GM23338 (cell line): ENCODE measurements around the gene MTRF1. TPM values are rescaled to one million over a fixed set of nuclear protein-coding genes. Genes with fewer than 3 reads are reported as not detected.

Experiments
- ATAC-seq: fragments of 200-7000 bp; cut with Tn5 transposase; 3 replicates; pipeline ENCODE4 v1.9.1; 2020
- DNase-seq: peaks from one replicate; pipeline ENCODE4 v3.0.0-alpha.2; 2015; ENCODE audit warnings: low spot score
- H2AFZ ChIP-seq: fragments of 200-600 bp; sonication (generic); 2 replicates; pipeline ENCODE4 v1.8.0; 2016; ENCODE audit warnings: antibody characterized with exemption, mild to moderate bottlenecking, moderate library complexity
- H3F3A ChIP-seq: fragments of 200-600 bp; sonication (generic); replicated peaks from 2 replicates; pipeline ENCODE4 v1.8.0; 2017; ENCODE audit warnings: antibody characterized with exemption, mixed run types, low read depth
- H3K27ac ChIP-seq: fragments of 200-600 bp; sonication (generic); 2 replicates; pipeline ENCODE4 v1.6.1; 2016; ENCODE audit warnings: low read depth
- H3K27me3 ChIP-seq: fragments of 200-600 bp; sonication (generic); 2 replicates; pipeline ENCODE4 v1.8.0; 2016; ENCODE audit warnings: mild to moderate bottlenecking, mixed run types, moderate library complexity; ENCODE audit not compliant: insufficient read depth
- H3K36me3 ChIP-seq: fragments of 200-600 bp; sonication (generic); 2 replicates; pipeline ENCODE4 v1.8.0; 2016; ENCODE audit warnings: mild to moderate bottlenecking; ENCODE audit not compliant: insufficient read depth
- H3K4me1 ChIP-seq: fragments of 200-600 bp; sonication (generic); 2 replicates; pipeline ENCODE4 v1.8.0; 2016; ENCODE audit warnings: mild to moderate bottlenecking, moderate library complexity; ENCODE audit not compliant: insufficient read depth
- H3K4me2 ChIP-seq: fragments of 200-600 bp; sonication (generic); 2 replicates; pipeline ENCODE4 v1.7.1; 2017; ENCODE audit warnings: mixed run types
- H3K4me3 ChIP-seq: fragments of 200-600 bp; sonication (generic); 2 replicates; pipeline ENCODE4 v1.6.1; 2016; ENCODE audit warnings: mixed run types
- H3K79me2 ChIP-seq: fragments of 200-600 bp; sonication (generic); replicated peaks from 2 replicates; pipeline ENCODE4 v1.8.0; 2017; ENCODE audit warnings: mild to moderate bottlenecking; ENCODE audit not compliant: insufficient read depth
- H3K9me2 ChIP-seq: fragments of 200-600 bp; sonication (generic); 2 replicates; pipeline ENCODE4 v1.8.0; 2017; ENCODE audit not compliant: insufficient read depth
- H4K20me1 ChIP-seq: fragments of 200-600 bp; sonication (generic); replicated peaks from 2 replicates; pipeline ENCODE4 v1.8.0; 2017; ENCODE audit warnings: mild to moderate bottlenecking; ENCODE audit not compliant: insufficient read depth
- H3K27ac Mint-ChIP-seq: 2 replicates; pipeline ENCODE4 v1.8.0; 2020; ENCODE audit warnings: inconsistent platforms, mild to moderate bottlenecking, moderate library complexity, mixed read lengths
- H3K27me3 Mint-ChIP-seq: 3 replicates; pipeline ENCODE4 v1.8.0; 2022; ENCODE audit warnings: low read depth, mild to moderate bottlenecking, moderate library complexity, mixed read lengths, inconsistent platforms; ENCODE audit not compliant: insufficient read depth, poor library complexity
- H3K36me3 Mint-ChIP-seq: 3 replicates; pipeline ENCODE4 v1.8.0; 2021; ENCODE audit warnings: low read depth, mild to moderate bottlenecking, inconsistent platforms, moderate library complexity, mixed read lengths
- H3K4me1 Mint-ChIP-seq: 3 replicates; pipeline ENCODE4 v1.8.0; 2020; ENCODE audit warnings: mild to moderate bottlenecking, inconsistent platforms, mixed read lengths
- H3K4me3 Mint-ChIP-seq: 3 replicates; pipeline ENCODE4 v1.8.0; 2021; ENCODE audit warnings: moderate library complexity, mild to moderate bottlenecking, inconsistent platforms, mixed read lengths
- H3K9me3 Mint-ChIP-seq: 3 replicates; pipeline ENCODE4 v1.8.0; 2020; ENCODE audit warnings: moderate library complexity, mild to moderate bottlenecking, inconsistent platforms, mixed read lengths
- EZH2 ChIP-seq: fragments of 200-600 bp; sonication (generic); IDR thresholded peaks from one replicate; pipeline ENCODE4 v1.8.0; 2017; ENCODE audit warnings: antibody characterized with exemption, mild to moderate bottlenecking, low read depth; ENCODE audit not compliant: unreplicated experiment
- EZH2phosphoT487 ChIP-seq: fragments of 200-600 bp; sonication (generic); IDR thresholded peaks from one replicate; pipeline ENCODE4 v1.8.1; 2018; ENCODE audit warnings: antibody characterized with exemption; ENCODE audit not compliant: unreplicated experiment
- JUNB ChIP-seq: IDR thresholded peaks from one replicate; pipeline ENCODE4 v1.6.1; 2016; ENCODE audit warnings: antibody characterized with exemption; ENCODE audit not compliant: unreplicated experiment
- NANOG ChIP-seq: IDR thresholded peaks from 2 replicates; pipeline ENCODE4 v1.6.1; 2016; ENCODE audit warnings: antibody characterized with exemption, borderline replicate concordance
- POLR2AphosphoS5 ChIP-seq: IDR thresholded peaks from 2 replicates; pipeline ENCODE4 v1.6.1; 2016; ENCODE audit warnings: antibody characterized with exemption, low read depth
- STAT1 ChIP-seq: IDR thresholded peaks from one replicate; pipeline ENCODE4 v1.6.1; 2016; ENCODE audit warnings: antibody characterized with exemption; ENCODE audit not compliant: unreplicated experiment
- ZNF331 ChIP-seq: fragments of 250-450 bp; sonication (Bioruptor Pico); IDR thresholded peaks from 2 replicates; pipeline ENCODE4 v1.5.0; 2020; ENCODE audit warnings: low read depth, mild to moderate bottlenecking, moderate library complexity
- polyA plus RNA-seq: library from polyadenylated mRNA; unstranded; fragments of >200 nt; fragmentation: Nextera tagmentation; extraction: Ambion mirVana; gene quantifications from 2 replicates; pipeline ENCODE4 v1.2.1, GENCODE V29; 2016
- total RNA-seq: library from RNA; depleted of rRNA; stranded (reverse); fragments of >200 nt; shearing (Covaris generic); gene quantifications from 2 replicates; pipeline ENCODE4 v1.2.3, GENCODE V29; 2014
- TF ChIP-seq, protein P1 (sequence below): fragments of 250-450 bp; sonication (Bioruptor Pico); IDR thresholded peaks from 2 replicates; pipeline ENCODE4 v1.5.0; 2020; ENCODE audit warnings: mild to moderate bottlenecking, moderate library complexity

Gene MTRF1
- total and polyA plus RNA-seq, 2 experiments from 2014 or later, result 18.4 to 22.6 TPM

GRCh38 chr13:41311406-41312175, 48.2 kb upstream of the MTRF1 start:
- Mint-ChIP-seq H3K36me3 (peaks cover 5% of the 10 kb centered on the region; the same call in 1 of the 3 replicates), H3K9me3 (no peaks in the 10 kb centered on the region; the same call in 2 of the 3 replicates), H3K4me3 (peak overlapping the region; percentile 92), H3K4me1 (peaks cover 30% of the 10 kb centered on the region), H3K27me3 (no peaks in the 10 kb centered on the region), H3K27ac (peak overlapping the region; percentile 91)
- peaks cover 27% of the 10 kb centered on the region for H3K4me1 ChIP-seq
- H3K27me3 ChIP-seq, result no peaks in the 10 kb centered on the region
- TF ChIP-seq NANOG (no peak), EZH2 (no peak), STAT1 (no peak), ZNF331 (CRISPR knock-in tag) (no peak), POLR2AphosphoS5 (no peak), EZH2phosphoT487 (no peak), JUNB (no peak)
- ATAC-seq, result peak; percentile 75
- H2AFZ ChIP-seq, result peak overlapping the region; percentile 100
- H3F3A ChIP-seq, result no peaks in the 10 kb centered on the region
- H3K4me2 ChIP-seq, result peak overlapping the region; percentile 84
- H3K9me2 ChIP-seq, result no peaks in the 10 kb centered on the region
- H3K36me3 ChIP-seq, result no peaks in the 10 kb centered on the region
- peaks cover 31% of the 10 kb centered on the region for H4K20me1 ChIP-seq
- peak overlapping the region; percentile 98 for H3K4me3 ChIP-seq
- H3K79me2 ChIP-seq, result peaks cover 54% of the 10 kb centered on the region
- DNase-seq, result peak; percentile 49
- peak overlapping the region; percentile 91 for H3K27ac ChIP-seq

DNA sequence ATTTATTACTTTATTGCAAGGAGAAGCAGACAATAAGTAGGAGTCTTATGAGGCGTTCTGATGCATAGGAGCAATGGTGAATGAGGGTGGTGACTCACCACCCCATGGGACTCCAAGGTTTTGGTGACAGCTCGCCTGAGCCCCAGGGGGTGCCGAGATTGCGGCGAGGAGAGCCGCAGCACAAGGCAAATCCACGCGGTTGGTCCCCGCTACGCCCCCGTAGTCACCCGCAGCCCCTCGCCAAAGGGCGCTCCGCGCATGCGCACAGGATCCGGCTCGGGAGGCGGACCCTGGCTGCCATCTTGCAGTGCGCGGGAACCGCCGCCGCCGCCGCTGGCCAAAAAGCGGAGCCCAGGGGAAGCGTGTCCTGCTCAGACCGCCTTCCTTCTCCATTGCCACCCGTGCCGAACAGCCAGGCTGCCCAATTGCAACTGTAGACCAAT, 47.6 kb upstream of the MTRF1 start, which contains the start of gene NAA16:
Gene NAA16, plus strand, starts transcription at position 305 of the 443 bp plus-strand sequence. CDS start 262 bp downstream, outside the sequence.
- Histone ChIP-seq H3K79me2 (peaks cover 48% of the 10 kb centered on the region), H2AFZ (peak within 1 kb of the TSS; percentile 100), H3K4me1 (peaks cover 31% of the 10 kb centered on the region), H3K27ac (peak within 1 kb of the TSS; percentile 91), H3K4me3 (peak within 1 kb of the TSS; percentile 98), H3K36me3 (no peaks in the 10 kb centered on the region), H3K27me3 (no peaks in the 10 kb centered on the region), H3K4me2 (peak within 1 kb of the TSS; percentile 84), H4K20me1 (peaks cover 26% of the 10 kb centered on the region), H3K9me2 (no peaks in the 10 kb centered on the region), H3F3A (no peaks in the 10 kb centered on the region)
- H3K27ac Mint-ChIP-seq, result peak within 1 kb of the TSS; percentile 91
- peak; percentile 91 for TF ChIP-seq POLR2AphosphoS5
- TF ChIP-seq, protein P1, sequence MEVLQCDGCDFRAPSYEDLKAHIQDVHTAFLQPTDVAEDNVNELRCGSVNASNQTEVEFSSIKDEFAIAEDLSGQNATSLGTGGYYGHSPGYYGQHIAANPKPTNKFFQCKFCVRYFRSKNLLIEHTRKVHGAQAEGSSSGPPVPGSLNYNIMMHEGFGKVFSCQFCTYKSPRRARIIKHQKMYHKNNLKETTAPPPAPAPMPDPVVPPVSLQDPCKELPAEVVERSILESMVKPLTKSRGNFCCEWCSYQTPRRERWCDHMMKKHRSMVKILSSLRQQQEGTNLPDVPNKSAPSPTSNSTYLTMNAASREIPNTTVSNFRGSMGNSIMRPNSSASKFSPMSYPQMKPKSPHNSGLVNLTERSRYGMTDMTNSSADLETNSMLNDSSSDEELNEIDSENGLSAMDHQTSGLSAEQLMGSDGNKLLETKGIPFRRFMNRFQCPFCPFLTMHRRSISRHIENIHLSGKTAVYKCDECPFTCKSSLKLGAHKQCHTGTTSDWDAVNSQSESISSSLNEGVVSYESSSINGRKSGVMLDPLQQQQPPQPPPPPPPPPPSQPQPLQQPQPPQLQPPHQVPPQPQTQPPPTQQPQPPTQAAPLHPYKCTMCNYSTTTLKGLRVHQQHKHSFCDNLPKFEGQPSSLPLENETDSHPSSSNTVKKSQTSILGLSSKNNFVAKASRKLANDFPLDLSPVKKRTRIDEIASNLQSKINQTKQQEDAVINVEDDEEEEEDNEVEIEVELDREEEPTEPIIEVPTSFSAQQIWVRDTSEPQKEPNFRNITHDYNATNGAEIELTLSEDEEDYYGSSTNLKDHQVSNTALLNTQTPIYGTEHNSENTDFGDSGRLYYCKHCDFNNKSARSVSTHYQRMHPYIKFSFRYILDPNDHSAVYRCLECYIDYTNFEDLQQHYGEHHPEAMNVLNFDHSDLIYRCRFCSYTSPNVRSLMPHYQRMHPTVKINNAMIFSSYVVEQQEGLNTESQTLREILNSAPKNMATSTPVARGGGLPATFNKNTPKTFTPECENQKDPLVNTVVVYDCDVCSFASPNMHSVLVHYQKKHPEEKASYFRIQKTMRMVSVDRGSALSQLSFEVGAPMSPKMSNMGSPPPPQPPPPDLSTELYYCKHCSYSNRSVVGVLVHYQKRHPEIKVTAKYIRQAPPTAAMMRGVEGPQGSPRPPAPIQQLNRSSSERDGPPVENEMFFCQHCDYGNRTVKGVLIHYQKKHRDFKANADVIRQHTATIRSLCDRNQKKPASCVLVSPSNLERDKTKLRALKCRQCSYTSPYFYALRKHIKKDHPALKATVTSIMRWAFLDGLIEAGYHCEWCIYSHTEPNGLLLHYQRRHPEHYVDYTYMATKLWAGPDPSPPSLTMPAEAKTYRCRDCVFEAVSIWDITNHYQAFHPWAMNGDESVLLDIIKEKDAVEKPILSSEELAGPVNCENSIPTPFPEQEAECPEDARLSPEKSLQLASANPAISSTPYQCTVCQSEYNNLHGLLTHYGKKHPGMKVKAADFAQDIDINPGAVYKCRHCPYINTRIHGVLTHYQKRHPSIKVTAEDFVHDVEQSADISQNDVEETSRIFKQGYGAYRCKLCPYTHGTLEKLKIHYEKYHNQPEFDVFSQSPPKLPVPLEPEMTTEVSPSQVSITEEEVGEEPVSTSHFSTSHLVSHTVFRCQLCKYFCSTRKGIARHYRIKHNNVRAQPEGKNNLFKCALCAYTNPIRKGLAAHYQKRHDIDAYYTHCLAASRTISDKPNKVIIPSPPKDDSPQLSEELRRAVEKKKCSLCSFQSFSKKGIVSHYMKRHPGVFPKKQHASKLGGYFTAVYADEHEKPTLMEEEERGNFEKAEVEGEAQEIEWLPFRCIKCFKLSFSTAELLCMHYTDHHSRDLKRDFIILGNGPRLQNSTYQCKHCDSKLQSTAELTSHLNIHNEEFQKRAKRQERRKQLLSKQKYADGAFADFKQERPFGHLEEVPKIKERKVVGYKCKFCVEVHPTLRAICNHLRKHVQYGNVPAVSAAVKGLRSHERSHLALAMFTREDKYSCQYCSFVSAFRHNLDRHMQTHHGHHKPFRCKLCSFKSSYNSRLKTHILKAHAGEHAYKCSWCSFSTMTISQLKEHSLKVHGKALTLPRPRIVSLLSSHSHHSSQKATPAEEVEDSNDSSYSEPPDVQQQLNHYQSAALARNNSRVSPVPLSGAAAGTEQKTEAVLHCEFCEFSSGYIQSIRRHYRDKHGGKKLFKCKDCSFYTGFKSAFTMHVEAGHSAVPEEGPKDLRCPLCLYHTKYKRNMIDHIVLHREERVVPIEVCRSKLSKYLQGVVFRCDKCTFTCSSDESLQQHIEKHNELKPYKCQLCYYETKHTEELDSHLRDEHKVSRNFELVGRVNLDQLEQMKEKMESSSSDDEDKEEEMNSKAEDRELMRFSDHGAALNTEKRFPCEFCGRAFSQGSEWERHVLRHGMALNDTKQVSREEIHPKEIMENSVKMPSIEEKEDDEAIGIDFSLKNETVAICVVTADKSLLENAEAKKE, result no peak
- ATAC-seq, result peak; percentile 86
- H3K27me3 Mint-ChIP-seq, result no peaks in the 10 kb centered on the region
- H3K4me3 Mint-ChIP-seq, result peak within 1 kb of the TSS; percentile 92
- DNase-seq, result peak; percentile 91
- H3K4me1 Mint-ChIP-seq, result peaks cover 30% of the 10 kb centered on the region
- peaks cover 5% of the 10 kb centered on the region; the same call in 1 of the 3 replicates for H3K36me3 Mint-ChIP-seq
- no peaks in the 10 kb centered on the region; the same call in 2 of the 3 replicates for H3K9me3 Mint-ChIP-seq
